RWPE1 (cell line): Measurements from ENCODE around the gene TCP11.

Experiments used
- CTCF ChIA-PET: fragments of 350-600 bp; sonication (Branson Sonifier 250); formaldehyde crosslinking; extraction: SDS; loops from one replicate; lab custom pipeline; 2021; lab: Yijun Ruan, JAX
- POLR2A ChIA-PET: fragments of 400-600 bp; formaldehyde crosslinking; extraction: SDS; loops from one replicate; lab custom pipeline; 2020; ENCODE audit warnings: antibody characterized with exemption; ENCODE audit not compliant: low non-redundant PET; lab: Yijun Ruan, JAX
- DNase-seq: peaks from one replicate; pipeline ENCODE4 v3.0.0; 2012; ENCODE audit warnings: low spot score
- H3K27ac ChIP-seq: fragments of 450-650 bp; 2 replicates; pipeline ENCODE4 v1.5.1; 2017
- CTCF ChIP-seq: fragments of 450-650 bp; conservative IDR thresholded peaks from 2 replicates; pipeline ENCODE4 v1.5.1; 2017; ENCODE audit warnings: low read depth, mild to moderate bottlenecking

TCP11 gene

DNA sequence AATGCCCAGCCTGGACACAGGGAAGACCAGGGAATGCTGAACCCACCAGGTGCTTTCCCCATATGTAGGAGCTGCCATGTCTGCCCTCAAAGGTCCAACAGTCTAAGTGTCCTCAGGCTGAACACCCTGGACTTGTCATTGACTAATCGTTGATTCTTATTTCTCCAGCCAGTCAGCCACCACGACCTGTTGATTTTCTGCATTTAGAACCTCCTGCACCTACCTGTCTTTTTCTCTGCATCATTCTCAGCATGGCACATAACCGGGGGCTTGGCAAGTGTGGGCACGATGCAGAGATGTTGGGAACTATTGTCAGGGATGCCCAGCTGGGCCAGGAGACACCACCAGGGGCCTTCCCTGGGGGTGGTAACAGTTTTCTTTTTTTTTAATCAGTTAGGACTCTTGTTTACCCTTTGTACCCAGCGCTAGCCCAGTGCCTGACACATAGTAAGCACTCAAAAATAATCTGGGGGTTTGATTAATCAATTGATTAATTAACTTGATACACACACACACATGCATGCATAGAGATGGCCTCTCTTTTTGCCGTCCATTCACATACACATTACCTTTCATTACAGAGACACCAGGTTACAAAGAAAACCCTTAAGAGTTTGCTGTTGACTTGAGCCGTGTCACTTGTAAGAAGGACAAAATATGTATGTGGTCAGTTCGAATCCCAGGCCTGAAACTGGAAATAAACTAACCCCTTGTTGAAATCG lies 43.6 kb upstream of the TCP11 start:
- TF ChIP-seq CTCF = no peak
- DNase-seq = no peak
- H3K27ac ChIP-seq = no peak overlapping the region
- CTCF ChIA-PET = interaction anchor here (1.1 kb wide), 1 partner anchor 56 kb away, joined by 3 read pairs; no protein-coding TSS in a partner anchor
- POLR2A ChIA-PET = no interaction called here

- ChIA-PET POLR2A (no interaction called here), CTCF (interaction anchor here (0.6 kb wide), 1 partner anchor 934 kb away, joined by 4 read pairs; no protein-coding TSS in a partner anchor)
- TF ChIP-seq CTCF = no peak
- no peak overlapping the region for H3K27ac ChIP-seq
- no peak for DNase-seq
Measured at GRCh38 chr6:35183935-35184334, 42.8 kb upstream of the TCP11 start.

DNA sequence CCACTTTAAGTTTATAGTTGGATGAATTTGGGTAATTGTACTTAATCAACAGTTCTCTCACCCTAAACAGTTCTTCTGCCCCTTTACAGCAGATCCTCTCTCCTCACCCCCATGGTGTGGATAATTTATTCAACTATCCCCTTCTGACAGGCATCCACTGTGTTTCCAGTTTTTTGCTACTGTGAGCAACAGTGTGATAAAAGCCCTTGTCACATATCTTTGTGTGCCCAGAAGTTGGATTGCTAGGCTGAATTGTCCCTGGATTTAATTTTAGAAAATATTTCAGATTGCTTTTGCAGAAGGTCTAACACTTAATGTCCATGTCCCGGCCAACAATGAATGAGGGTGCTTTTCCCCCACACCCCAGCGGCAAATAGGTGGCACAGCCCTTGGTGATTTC lies 42.1 kb upstream of the TCP11 start:
- POLR2A ChIA-PET = no interaction called here
- no peak for DNase-seq
- H3K27ac ChIP-seq = no peak overlapping the region
- no peak for TF ChIP-seq CTCF
- CTCF ChIA-PET = no interaction called here

DNA sequence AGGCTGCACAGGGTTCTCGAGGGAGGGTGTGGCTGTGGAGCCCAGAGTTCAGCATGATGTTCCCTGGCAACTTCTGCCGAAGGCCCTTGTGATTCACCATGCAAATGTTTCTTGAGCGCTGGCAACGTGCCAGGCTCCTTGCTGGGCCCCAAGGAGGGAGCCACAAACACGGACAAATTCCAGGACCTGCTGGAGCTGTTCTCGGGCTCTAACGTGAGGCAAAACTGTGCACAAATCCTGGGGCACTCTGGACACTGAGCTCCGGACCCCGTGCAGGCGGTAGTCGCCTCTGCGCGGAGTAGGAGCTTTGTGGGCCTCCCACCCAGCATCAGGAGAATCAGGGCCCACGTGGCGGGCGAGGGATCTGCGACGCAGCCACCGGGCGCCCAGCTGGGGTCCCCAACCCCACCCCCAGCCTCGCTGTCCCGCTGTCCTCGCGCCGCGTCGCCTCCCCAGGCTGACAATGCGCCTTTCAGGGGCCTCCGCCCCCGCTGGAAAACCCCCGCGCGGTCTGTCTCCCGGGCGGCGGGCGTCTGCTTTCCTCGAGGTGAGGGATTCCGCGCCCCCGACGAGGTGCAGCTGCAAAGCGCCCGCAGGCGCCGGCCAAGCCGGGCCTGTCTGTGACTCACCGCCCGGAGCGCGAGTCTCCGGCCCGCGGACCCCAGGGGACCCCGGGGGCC lies 40.9 kb upstream of the TCP11 start:
- no peak for TF ChIP-seq CTCF
- ChIA-PET CTCF (interaction anchor here (0.6 kb wide), 1 partner anchor 693 kb away, joined by 3 read pairs; no protein-coding TSS in a partner anchor), POLR2A (interaction anchor here (0.6 kb wide), 1 partner anchor 67 kb away, joined by 5 read pairs; no protein-coding TSS in a partner anchor)
- peak overlapping the region; percentile 39; the same call in 1 of the 2 replicates for H3K27ac ChIP-seq
- peak; percentile 78 for DNase-seq

DNA sequence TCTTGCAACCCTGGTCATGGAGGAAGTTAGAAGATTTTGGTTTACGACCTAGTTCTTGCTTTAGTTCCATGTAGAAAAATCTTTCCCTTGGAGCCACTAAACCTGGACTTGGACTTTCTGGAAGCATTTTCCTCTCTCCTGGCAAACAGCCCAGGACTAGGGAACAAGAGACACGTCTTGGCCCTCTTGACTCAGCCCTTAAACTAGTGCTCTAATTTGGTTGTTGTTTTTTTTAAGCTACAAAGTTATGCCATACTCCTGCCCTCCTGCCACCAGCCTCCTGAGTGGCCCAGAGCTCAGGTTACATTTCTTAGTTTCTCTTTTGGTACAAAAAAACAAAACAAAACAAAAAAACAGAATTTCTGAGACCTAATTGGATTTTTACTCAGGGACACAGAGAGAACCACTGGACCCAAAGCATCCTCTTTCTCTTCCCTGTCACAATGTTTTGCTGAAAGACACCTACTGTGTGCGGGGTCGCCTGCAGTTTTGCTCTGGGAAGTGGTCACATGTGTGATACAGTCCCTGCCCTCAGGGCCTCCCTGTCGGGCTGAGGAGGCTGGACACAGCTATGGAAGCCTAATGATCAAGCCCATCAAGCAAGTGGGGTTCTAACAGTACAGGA lies 40.3 kb upstream of the TCP11 start:
- ChIA-PET CTCF (interaction anchor here (0.6 kb wide), 2 partner anchors 59 to 692 kb away, joined by 3 read pairs; no protein-coding TSS in a partner anchor), POLR2A (interaction anchor here (0.6 kb wide), 1 partner anchor 67 kb away, joined by 5 read pairs; no protein-coding TSS in a partner anchor)
- peak overlapping the region; percentile 39; the same call in 1 of the 2 replicates for H3K27ac ChIP-seq
- DNase-seq = no peak
- no peak for TF ChIP-seq CTCF
